GM19099 (cell line): ENCODE results near the gene TNFRSF8.

ENCODE experiments used
- POLR2A ChIP-seq: IDR thresholded peaks from 3 replicates; pipeline ENCODE4 v1.6.1; 2011; ENCODE audit warnings: low read depth; ENCODE audit not compliant: insufficient read length; ENCODE audit errors: extremely low read depth

The TNFRSF8 gene

GRCh38 chr1:12063141-12064072 lies at the start of gene TNFRSF8:
TSS of gene TNFRSF8 (plus strand) at chr1:12063303. CDS start at chr1:12063599, 296 bp downstream.
- peak; percentile 41 for TF ChIP-seq POLR2A

- TF ChIP-seq POLR2A, result no peak
These were observed 48.7 kb upstream of the TNFRSF8 start for GRCh38 chr1:12014141-12014991.

- no peak for TF ChIP-seq POLR2A
These were observed 48.1 kb upstream of the TNFRSF8 start for GRCh38 chr1:12015001-12015491.

GRCh38 chr1:12015499-12015898 lies 47.6 kb upstream of the TNFRSF8 start:
- TF ChIP-seq POLR2A, result no peak

GRCh38 chr1:12016182-12016581 lies 46.9 kb upstream of the TNFRSF8 start:
- no peak for TF ChIP-seq POLR2A

DNA sequence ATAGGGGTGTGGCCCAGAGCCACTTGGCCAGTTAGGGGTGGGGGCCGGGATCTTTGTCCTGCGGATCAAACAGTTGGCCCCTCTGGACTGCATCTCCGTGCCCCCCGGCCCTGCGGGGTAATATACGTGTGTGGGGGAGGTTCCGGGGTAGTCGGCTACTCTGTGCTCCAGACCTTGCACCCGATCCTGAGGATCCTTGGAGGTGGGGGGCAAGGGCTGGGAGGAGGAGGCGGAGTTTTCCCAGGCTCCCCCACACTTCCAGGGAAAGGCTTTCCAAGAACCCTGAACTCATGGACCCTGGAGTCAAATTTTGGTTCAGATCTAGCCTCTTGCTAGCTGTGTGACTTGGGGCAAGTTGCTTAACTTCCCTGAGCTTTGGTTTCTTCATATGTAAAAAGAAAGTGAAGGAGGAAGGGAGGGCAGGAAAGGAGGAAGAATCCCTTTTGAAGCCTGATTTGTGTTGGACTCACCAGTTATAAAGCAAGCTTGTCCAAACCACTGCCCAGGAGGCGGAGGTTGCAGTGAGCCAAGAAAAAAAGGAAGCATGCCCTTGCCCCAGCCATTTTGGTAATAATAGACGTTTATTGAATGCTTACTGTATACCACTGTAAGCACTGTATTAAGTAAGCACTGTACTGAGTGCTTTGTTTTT lies 43.1 kb upstream of the TNFRSF8 start:
- no peak for TF ChIP-seq POLR2A

GRCh38 chr1:12021616-12022015 lies 41.5 kb upstream of the TNFRSF8 start:
- no peak for TF ChIP-seq POLR2A

GRCh38 chr1:12022036-12022435 lies 41.1 kb upstream of the TNFRSF8 start:
- TF ChIP-seq POLR2A, result no peak

DNA sequence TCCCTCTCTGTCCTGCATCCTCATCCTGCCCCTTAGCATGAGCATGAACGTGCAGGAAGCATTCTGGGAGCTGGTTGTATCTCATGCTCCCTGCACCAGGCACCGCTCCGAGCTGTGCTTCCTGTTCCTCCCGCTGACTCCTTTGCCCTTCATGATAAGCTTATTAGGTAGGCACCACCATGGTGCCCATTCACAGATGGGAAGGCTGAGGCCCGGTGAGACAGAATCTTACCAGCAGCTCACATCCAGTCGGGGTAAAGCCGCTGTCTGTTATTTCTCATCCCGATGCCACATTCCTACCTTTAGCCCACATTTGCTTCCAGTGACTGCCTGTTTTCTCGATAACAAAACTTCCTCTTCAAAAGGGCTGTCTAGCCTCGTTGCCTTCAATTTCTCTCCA lies 36.5 kb upstream of the TNFRSF8 start:
- no peak for TF ChIP-seq POLR2A

GRCh38 chr1:12028248-12028647 lies 34.9 kb upstream of the TNFRSF8 start:
- no peak for TF ChIP-seq POLR2A

DNA sequence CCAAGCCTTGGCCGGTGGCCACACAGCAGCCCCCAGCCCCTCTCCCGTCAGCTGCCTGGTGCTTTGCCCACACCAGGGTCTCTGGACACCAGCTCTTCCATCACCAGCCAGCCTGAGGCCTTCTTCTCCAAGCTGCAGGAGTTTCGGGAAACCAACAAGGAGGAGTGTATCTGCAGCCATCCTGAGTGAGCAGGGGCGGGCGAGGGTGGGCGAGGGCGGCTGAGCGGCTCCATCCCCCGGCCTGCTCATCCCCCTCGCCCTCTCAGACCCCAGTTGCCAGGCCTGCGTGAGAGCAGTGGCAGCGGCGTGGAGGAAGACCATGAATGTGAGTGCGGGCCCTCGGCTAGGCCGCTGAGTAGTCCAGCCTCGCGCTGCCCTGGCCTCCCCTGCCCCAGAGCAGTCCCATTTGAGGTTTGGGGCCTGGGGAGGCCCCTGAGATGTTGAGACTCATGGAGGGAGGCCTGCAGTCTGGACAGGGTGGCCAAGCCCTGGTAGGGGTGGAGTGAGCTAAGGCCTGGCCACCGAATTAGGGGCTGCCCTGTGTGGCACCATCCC lies 34.1 kb upstream of the TNFRSF8 start:
- TF ChIP-seq POLR2A, result no peak

DNA sequence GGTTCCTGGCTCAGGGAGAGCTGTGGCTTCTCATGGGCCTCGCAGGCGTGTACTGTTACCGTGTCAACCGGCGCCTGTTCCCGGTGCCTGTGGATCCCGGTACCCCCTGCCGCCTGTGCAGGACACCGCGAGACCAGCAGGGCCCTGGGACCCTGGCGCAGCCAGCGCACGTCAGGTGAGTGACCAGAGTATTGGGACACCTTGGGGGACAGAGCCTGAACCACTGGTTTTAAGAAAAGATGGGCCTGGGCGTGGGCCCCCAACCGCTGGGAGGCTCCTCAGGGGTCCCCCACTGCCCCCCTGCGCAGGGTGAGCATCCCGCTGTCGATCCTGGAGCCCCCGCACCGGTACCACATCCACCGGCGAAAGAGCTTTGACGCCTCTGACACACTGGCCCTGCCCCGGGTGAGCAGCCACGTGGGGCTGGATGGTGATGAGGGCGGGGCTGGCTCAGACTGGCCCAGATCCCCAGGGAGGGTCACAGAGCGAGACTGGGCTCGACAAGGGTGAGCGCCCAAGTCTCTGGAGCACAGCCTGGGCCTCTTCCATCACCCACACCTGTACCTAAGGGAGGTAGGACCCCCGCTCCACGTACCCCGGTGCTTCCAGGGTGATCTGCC lies 33.3 kb upstream of the TNFRSF8 start:
- no peak for TF ChIP-seq POLR2A

GRCh38 chr1:12031039-12031980 lies 31.8 kb upstream of the TNFRSF8 start:
- TF ChIP-seq POLR2A, result no peak
